Mucosa of gallbladder (tissue), 1 donor: Measurements from ENCODE around the gene GPATCH11. TPM values are rescaled to one million over a fixed set of nuclear protein-coding genes. Genes with fewer than 3 reads are reported as not detected.
A peak's percentile ranks its signal among the peaks of the same experiment; 100 is the strongest.

Experiments
- DNase-seq: peaks from one replicate; pipeline ENCODE4 v3.0.0-alpha.2; 2020; ENCODE audit warnings: low spot score
- total RNA-seq: library from RNA; stranded (reverse); gene quantifications from one replicate; pipeline ENCODE4 v1.2.1, GENCODE V29; 2021
- donor health status: DM: no; HTN: no; CAD: no.

Gene GPATCH11
- total RNA-seq, 1 donor from 2014 or later = 5.8 TPM

DNA sequence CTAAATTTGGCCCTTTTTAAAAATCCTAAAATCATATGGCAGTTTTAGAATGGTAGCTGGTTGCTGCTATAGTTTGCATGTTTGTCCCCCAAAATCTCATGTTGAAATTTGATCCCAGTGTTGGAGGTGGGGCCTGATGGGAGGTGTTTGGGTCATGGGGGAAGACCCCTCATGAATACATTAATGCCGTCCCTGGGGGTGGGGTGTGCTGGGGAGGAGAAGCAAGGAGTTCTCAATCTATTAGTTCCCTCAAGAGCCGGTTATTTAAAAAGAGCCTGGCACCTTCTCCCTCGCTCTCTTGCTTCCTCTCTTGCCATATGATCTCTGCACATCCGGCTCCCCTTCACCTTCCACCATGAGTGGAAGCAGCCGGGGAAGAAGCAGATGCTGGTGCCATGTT, 20.8 kb downstream of the GPATCH11 start:
- DNase-seq = no peak

DNA sequence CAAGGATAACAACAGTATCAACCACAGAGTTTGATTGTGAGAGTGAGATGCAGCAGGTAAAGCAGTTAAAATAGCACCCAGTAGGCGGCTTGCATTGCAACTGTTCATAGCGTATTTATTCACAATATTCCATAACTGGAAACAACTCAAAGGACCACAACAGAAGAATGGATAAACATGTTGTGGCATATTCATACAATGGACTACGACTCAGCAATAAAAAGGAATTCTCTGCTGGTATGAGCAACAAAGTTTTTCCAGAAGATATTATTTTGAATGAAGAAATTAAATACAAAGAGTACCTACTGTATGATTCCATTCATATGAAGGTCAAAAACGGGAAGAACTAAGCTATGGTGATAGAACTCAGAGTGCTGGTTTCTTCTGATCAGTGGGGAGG, 25.2 kb downstream of the GPATCH11 start:
- DNase-seq = no peak

DNA sequence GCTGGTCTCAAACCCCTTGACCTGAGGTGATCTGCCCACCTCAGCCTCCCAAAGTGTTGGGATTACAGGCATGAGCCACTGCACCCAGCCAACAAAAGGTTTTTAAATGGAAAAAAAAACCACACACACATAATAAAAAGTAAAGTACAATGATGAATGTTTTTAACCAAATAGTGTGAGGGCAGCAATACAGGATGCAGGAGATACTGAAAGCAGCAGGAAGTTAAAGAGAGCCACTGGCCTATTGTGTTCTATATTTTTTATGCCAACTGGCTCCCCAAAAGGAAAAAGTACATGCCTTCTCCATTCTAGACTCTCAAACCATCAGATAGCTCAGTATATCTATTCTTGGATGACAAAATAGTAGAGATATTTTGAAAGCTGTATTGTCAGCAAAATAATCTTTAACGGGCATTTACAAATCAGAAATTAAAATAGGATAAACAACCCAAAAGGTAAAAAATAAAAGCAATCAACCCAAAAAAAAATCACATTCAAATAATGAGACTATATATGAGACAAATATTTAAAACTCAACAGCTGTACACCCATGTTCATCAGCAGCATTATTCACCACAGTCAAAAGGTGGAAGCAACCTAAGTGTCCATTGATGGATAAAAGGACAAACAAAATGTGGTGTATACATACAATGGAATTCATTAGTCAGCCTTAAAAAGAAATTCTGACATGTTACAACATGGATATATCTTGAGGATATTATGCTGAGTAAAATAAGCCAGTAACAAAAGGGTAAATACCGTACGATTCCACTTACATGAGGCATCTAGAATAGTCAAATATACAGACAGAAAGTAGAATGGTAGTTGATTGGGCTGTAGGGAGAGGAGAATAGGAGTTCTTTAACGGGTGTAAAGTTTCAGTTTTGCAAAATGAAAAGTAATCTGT, 26.2 kb downstream of the GPATCH11 start:
- no peak for DNase-seq

DNA sequence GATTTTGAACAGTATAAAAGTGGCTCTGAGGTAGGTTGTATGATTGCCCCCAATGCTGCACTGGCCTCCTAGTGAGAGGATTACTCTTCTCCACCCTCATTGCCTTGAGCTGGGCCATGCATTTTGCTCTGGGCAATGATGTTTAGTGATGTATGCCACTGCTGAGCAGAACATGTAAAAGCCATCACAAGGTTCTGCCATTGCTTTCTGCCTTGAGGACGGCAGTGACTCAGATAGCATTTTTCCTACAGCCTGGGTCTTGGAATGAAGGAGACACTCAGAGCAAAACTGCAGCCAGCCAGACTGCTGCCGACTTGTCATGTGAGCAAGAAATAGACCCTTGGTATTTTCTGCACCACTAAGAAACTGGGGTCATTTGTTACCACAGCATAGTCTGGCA, 27.6 kb downstream of the GPATCH11 start:
- DNase-seq = no peak

DNA sequence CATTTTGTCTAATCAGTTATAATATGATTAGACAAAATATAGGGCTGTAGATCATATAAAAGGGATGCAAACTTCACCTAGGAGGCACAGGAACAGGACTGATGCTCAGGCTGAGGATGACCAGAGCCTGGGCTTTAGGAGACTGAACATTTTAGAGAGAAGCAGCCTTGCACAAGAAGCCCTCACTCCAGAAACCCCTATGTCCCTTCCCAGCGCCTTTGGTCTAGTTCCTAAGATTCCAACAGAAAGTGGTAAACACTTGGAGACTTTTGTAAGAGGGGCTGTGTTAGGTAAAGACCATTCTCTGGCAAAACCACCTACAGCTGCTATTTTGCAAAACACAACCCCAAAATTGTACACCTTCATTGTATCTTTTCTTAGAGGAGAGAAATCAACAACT, 33.2 kb downstream of the GPATCH11 start:
- no peak for DNase-seq

DNA sequence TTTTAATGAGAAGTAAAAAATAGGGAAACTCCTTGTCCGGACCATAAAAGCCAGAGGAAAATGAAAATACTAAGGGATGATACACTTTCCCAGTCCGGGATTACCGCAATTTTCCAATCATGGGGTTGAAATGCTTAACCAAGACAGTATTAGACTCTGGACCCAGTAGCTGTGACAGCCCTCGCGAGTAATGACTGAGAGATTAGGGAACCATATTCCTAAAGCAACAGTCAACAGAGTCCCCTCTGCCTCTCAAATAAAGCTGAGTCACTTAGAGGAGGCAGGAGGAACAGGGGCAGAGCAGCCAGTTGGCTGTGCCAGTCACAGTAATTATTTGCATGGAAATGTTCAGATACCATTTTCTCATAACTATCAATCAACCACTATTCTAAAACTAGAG, 34.8 kb downstream of the GPATCH11 start:
- DNase-seq = no peak

DNA sequence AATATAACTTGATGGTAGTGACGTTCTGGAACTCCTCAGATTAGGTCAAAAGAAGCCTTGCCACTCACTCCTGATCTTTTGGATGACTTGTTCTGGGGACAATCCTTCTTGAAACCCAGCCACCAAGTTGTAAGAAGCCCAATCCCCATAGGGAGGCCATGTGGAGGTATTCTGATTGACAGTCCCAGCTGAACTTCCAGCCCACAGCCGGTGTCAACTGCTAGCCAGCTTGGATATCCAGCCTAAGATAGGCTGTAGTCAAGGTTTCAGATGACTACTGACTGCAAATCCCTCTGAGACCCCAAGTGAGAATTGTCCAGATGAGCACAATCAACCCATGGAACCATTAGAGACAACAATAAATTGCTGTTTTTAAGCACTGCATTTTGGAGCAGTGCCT, 41.1 kb downstream of the GPATCH11 start:
- DNase-seq = no peak

DNA sequence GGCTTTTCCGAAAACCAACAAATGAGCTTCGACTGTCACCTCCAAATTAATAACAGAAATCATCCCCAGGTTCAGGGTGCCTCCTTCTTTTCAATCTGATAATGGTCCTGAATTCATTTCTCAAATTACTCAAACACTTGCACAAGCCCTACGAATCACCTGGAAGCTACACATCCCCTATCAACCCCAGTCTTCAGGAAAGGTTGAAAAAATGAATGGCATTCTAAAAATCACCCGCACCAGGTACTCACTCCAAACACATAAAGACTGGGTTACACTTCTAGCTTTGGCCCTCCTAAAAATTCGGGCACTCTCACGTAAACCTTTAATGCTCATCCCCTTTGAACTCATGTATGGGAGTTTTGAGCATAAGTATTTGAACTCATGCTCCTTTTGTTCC, 48.6 kb downstream of the GPATCH11 start:
- DNase-seq = no peak

DNA sequence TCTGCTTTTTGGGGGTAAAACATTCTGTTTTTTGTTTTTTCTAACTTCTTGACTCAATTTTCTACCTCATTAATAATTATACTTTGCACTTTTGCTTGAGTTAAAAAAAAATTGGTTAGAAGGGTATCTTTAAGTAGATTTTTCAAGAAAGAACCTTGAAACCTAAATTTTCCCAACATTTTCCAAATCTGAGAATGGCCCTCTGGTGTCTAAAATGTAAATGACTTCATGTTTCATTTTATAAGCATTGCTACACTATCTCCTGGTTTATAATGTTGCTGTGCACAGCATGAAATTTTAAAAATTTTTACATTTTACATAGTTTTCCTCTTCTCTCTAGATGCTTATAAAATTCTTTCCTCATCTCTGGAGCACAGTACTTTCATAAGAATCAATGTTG, 58.2 kb downstream of the GPATCH11 start:
- DNase-seq = no peak

DNA sequence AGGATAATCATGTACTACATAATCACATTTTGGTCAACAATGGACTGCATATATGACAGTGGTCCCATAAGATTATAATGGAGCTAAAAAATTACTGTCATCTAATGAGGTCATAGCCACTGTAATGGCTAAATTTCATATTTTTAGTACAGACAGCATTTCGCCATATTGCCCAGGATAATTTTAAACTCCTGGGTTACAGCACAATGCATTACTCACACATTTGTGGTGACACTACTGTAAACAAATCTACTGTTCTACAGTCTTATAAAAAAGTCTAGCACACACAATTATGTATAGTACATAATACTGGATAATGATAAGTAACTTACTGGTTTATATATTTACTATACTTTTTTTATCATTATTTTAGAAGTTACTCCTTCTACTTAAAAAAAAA, 59.7 kb downstream of the GPATCH11 start:
- no peak for DNase-seq

DNA sequence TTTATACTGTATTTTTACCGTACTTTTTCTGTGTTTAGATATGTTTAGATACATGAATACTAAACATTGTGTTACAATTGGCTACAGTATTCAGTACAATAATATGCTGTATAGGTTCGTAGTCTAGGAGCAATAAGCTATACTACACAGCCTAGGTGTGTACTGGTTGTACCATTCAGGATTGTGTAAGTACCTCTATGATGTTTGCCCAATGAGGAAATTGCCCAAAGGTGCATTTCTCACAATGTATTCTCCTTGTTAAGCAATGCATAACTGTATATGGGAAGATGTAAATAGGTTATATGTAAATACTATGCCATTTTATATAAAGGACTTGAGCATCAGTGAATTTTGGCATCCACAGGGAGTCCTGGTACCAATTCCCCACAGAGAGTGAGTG, 61.7 kb downstream of the GPATCH11 start:
- DNase-seq = no peak

DNA sequence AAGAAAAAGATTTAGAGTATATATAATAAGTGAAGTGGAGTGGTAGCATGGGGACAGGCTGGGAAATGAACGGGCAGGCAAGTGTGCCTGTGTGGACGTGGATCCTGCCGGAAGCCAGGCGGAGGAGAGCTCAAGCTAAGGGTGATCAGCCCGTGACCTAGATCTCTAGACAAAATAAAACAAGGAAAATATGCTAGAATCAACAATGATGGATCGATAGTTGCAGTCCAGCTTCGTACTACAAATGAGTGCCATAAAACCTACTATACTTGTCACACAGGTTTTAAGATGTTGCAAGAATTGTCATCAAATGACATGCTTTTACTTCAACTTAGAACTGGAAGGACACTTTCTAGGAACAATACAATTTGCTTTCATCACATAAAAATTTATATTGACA, 64.0 kb downstream of the GPATCH11 start:
- DNase-seq = peak; percentile 51

Other genes with a start within 250 kb of the GPATCH11 start
- 23.8 TPM for gene STRN, start 118.0 kb upstream of the GPATCH11 start, total RNA-seq
- gene HEATR5B, start 146 bp upstream of the GPATCH11 start, total RNA-seq = 22.4 TPM
- gene EIF2AK2, start 72.5 kb downstream of the GPATCH11 start, total RNA-seq = 28.7 TPM
- not detected for gene SULT6B1, start 104.2 kb downstream of the GPATCH11 start, total RNA-seq
- 45.9 TPM for gene CEBPZOS, start 112.0 kb downstream of the GPATCH11 start, total RNA-seq
- gene CEBPZ, start 147.1 kb downstream of the GPATCH11 start, total RNA-seq = 29.2 TPM
- gene NDUFAF7, start 147.1 kb downstream of the GPATCH11 start, total RNA-seq = 11.4 TPM
- 23.9 TPM for gene PRKD3, start 240.3 kb downstream of the GPATCH11 start, total RNA-seq